HG02938 (cell line): Measurements from ENCODE around the gene MORC1.

Experiments used
- ATAC-seq: cut with Tn5 transposase; IDR thresholded peaks from one replicate; pipeline ENCODE4 v1.9.1; 2021; ENCODE audit warnings: mild to moderate bottlenecking, moderate library complexity; ENCODE audit not compliant: unreplicated experiment

MORC1 gene

GRCh38 chr3:109035082-109035481 is 82.9 kb downstream of the MORC1 start:
- no peak for ATAC-seq

GRCh38 chr3:109033000-109033660 is 84.8 kb downstream of the MORC1 start:
- no peak for ATAC-seq

- no peak for ATAC-seq
Observed at GRCh38 chr3:109028753-109029152, 89.2 kb downstream of the MORC1 start.

GRCh38 chr3:109026821-109027220 is 91.1 kb downstream of the MORC1 start:
- ATAC-seq: no peak

- ATAC-seq: no peak
Observed at GRCh38 chr3:109025896-109026295, 92.0 kb downstream of the MORC1 start.

DNA sequence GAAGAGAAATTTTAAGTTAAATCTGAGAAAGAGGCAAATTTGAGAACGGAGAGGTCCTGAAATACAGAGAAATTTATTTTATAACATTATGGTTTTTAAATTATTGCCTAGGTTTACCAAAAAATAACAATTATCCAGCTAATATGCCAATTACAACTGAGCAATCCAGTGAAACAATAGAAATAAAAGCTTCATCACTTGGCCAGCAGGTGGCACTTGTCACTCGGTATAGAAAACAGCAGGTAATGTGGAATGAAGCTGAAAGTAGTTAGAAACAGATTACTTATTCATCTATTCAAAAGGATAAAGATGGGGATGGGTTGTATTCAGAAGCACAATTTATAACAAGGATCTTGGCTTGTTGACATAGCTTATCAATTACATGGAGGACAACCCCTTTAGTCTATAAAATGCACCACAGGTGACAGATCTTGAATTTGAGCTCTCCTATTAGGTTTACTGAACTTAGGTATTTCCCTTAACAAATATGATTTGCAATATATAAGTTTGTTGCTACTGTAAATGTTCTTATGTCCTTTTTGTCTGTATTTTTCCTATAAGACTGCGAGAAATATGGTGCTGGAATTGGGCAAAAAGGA is 94.2 kb downstream of the MORC1 start:
- ATAC-seq: peak; percentile 83

DNA sequence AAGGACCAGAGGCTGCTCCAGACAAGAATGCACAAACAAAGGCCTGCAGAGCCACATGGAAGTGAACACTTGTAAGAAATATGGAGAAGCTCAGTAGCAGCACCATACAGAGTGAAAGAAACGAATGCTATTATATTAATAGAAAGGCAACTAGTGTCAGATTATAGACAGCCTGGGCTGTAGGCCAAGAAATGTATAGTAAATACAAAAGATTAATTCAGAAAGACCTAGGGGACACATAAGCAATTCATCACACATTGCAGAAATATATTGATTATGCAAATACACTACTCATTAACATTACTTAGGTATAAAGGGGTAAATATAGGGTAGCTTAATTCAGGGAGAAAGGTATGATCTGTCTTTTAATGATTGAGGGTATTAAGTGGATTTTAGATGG is 94.8 kb downstream of the MORC1 start:
- ATAC-seq: no peak

DNA sequence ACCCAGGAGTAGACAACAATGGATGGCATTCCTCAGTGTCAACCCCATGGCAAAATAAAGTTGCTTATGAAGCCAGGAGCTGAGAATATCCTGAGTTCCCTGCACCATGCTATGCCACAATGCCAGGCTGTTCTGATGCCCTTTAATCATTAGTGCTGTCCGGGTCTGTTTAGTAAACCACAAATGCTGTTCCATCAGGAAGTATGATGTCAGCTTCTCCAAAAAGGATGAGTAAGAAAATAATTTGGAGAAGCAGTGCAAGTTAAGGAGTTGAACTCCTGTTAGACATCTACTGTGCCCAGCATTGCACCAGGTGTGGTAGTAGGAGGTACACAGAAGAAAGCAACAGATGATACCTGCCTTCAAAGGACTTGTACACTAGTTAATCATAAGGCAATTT is 96.4 kb downstream of the MORC1 start:
- no peak for ATAC-seq

- ATAC-seq: no peak
Observed at GRCh38 chr3:109018828-109019227, 99.1 kb downstream of the MORC1 start.

DNA sequence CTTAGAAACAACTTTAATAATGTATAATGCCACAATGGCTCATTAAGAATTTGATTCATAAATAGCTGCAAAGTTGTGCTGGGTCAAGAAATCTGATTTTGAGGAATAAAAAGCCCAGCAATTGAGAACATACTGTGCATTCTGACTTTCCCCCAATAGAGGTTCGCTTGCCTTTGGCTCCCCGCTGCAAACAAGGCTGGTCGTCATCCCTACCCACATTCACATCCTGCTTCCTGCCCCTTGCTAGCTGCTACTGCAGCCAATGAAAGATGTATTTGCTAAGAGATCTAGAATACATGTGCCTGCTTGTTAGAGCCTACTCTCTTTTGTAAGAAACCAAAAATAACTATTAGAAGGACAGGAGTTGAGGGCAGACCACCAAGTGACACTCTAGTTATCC is 112.5 kb downstream of the MORC1 start:
- no peak for ATAC-seq

- ATAC-seq: no peak
Observed at GRCh38 chr3:108998436-108998835, 119.5 kb downstream of the MORC1 start.

DNA sequence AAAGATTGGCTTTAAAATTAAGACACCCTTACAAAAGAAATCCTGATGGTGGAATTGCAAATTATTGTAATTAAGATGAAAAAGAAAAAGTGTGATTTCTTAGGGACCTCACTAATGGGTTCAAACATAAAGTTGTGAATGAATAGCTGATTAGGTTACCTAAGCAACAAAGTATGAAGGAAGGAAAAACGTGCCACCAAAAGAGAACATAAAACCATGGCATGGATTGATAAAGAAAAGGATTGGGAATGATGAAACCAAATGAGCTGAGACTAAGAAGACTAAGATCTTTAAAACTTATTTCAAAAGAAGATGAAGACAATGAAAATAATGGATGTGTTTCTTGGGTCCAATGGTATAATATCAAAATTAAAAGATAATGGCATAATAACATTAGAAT is 132.1 kb downstream of the MORC1 start:
- no peak for ATAC-seq

DNA sequence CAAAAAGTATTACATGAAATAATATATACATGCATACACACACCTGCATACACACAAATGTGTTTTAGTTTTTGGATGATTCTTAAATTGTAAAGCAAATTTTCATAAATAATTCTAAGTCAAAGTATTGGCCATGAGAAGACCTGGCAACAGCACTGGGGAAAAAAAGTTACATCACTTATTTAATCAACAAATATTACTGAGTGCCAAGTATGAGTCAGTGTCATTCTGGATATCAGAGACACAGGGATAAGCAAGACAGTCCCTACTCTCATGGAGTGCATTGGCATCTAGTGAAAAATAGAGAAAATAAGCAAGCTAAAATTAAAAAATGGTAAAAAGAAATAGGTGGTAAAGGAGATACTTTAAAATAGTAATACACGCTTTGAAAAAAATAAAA is 134.9 kb downstream of the MORC1 start:
- ATAC-seq: no peak

DNA sequence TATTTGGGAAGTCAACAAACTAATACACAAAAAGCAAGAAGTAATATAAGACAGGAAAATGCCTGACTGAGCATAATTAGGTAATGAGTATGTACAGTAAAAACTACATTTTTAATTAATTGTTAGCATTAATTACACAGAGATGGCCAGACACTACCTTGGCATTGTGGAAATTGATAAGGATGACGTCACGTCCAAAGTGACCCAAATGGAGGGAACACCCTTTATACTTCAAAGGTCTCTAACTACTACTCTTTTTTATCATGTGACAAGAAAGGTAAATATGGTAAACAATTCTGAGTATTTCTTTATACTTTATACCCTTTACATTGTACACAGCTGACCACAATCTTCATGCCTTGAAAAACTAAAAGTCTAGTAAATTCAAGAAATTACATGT is 141.9 kb downstream of the MORC1 start:
- no peak for ATAC-seq

DNA sequence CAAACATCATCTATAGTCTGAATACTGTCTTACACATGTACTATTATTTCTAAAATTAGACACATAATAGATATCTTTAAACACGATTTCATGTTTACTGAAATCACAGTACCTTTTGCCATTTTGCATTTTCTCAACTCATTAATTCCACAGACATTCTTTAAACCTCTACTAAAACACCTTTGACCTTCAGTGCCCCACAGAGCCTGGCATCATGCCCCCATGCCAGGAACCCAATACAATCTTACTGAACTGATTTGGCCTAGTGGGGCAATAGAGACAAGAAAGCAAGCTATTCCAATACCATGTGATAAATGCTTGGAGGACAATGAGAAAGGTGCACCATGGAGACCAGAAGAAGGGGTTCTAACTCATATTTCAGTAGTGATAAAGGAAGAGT is 144.9 kb downstream of the MORC1 start:
- no peak for ATAC-seq

GRCh38 chr3:108972482-108972881 is 145.5 kb downstream of the MORC1 start:
- ATAC-seq: no peak

GRCh38 chr3:108970561-108970960 is 147.4 kb downstream of the MORC1 start:
- ATAC-seq: no peak

DNA sequence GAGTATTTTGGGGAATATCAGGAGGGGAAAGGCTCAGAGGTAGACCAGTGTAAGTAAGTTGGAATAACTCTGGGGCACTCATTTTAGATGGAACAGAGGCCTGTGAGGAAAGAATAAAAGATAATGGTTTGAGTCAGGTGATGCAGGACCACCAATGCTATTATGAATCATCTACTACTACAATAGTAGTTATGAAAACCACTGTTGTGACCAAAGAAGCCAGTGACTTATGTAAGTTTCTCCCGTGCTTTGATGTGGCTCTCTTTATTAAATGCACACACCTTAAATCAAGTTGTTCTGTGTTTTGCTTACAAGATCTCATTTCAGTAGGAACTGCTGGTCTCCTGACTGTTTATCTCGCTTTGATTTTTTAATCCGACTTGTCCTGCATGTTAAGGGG is 151.2 kb downstream of the MORC1 start:
- ATAC-seq: no peak

GRCh38 chr3:108959017-108959416 is 158.9 kb downstream of the MORC1 start:
- ATAC-seq: no peak

DNA sequence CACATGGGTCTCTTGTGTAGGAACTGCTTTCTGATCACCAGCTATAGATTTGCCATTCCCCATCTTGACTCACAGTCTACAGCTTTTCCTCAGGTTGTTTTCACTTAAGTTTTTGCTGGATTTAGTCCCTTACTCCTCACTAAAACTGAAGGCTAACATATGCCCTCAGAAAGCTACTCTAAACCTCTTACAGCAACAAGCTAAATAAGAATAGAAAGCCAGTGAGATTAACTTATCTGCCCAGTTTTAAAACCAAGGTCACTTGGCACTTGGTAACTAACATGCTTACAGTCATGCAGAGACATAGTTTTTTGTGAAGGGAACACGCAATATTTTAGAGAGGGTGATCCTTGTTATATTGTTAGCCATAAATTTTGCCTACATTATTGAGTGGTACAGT is 164.2 kb downstream of the MORC1 start, which contains the start of gene GUCA1C:
TSS of gene GUCA1C (minus strand) at position 180 of the 400 bp plus-strand sequence. CDS start at position 63, 117 bp downstream.
- no peak for ATAC-seq

DNA sequence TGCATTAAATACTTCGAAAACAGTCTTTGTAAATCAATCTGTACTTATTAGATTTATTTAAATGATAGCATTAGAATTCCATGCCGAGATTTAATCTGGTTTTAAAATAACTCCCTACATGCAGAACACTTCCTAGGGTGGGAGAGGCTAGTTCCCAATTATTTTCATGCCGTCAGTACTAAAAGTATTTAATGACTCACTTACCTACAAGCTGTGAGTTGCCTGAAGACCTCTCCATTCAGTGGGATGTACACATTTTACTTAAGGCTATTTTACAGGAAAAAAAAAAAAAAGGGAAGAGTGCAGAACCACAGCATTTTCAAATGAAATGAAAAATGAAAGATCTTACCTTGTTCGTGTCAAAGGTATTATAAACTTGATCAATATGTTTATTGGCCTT is 164.7 kb downstream of the MORC1 start:
- no peak for ATAC-seq

GRCh38 chr3:108951820-108952501 is 166.0 kb downstream of the MORC1 start:
- ATAC-seq: no peak
